GM06990 (cell line): Measurements from ENCODE around the gene ROBO1.
"Not testable (repeated sequence)": the region's sequence is repeated elsewhere in the genome, so short reads cannot be mapped to it uniquely, and the experiment has no call there.

Source experiments
- DNase-seq: peaks from one replicate; pipeline ENCODE4 v3.0.0-alpha.2; 2011; ENCODE audit not compliant: insufficient read length; ENCODE audit errors: extremely low read depth
- H3K27me3 ChIP-seq: replicated peaks from 2 replicates; pipeline ENCODE4 v1.6.0; 2011; ENCODE audit warnings: low read length; ENCODE audit not compliant: control insufficient read depth, insufficient read depth
- H3K36me3 ChIP-seq: 2 replicates; pipeline ENCODE4 v1.5.1; 2011; ENCODE audit warnings: low read length; ENCODE audit not compliant: control insufficient read depth, insufficient read depth
- H3K4me3 ChIP-seq: replicated peaks from 2 replicates; pipeline ENCODE4 v1.5.1; 2011; ENCODE audit warnings: low read depth, mild to moderate bottlenecking, control low read depth, low read length
- TF ChIP-seq, protein P1 (sequence below): IDR thresholded peaks from 2 replicates; pipeline ENCODE4 v1.5.1; 2011; ENCODE audit warnings: low read length, control low read depth, mild to moderate bottlenecking, inconsistent platforms; ENCODE audit not compliant: insufficient read depth, poor library complexity, severe bottlenecking

ROBO1 gene

DNA sequence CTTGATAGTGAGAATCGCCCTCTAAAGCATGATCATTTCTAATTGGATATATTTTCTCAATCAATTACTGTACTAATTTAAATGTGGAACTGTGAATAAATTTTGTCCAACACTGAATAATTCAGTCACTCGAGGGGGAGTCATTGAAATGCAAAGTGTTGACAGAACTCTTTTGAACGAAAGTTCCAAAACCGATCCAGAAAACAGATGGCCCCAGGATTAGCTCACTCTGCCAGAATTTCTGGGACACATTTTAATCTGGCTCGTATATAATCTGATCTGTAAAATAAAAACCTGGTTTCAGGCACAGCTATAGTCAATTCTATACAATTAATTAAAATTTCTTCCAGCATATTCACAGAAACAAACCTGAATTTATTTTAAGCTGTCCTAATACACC is 580.4 kb downstream of the ROBO1 start:
- Histone ChIP-seq H3K27me3 (no peaks in the 10 kb centered on the region), H3K4me3 (no peak overlapping the region), H3K36me3 (no peaks in the 10 kb centered on the region)
- TF ChIP-seq, protein P1, sequence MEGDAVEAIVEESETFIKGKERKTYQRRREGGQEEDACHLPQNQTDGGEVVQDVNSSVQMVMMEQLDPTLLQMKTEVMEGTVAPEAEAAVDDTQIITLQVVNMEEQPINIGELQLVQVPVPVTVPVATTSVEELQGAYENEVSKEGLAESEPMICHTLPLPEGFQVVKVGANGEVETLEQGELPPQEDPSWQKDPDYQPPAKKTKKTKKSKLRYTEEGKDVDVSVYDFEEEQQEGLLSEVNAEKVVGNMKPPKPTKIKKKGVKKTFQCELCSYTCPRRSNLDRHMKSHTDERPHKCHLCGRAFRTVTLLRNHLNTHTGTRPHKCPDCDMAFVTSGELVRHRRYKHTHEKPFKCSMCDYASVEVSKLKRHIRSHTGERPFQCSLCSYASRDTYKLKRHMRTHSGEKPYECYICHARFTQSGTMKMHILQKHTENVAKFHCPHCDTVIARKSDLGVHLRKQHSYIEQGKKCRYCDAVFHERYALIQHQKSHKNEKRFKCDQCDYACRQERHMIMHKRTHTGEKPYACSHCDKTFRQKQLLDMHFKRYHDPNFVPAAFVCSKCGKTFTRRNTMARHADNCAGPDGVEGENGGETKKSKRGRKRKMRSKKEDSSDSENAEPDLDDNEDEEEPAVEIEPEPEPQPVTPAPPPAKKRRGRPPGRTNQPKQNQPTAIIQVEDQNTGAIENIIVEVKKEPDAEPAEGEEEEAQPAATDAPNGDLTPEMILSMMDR, result no peak
- DNase-seq, result no peak

DNA sequence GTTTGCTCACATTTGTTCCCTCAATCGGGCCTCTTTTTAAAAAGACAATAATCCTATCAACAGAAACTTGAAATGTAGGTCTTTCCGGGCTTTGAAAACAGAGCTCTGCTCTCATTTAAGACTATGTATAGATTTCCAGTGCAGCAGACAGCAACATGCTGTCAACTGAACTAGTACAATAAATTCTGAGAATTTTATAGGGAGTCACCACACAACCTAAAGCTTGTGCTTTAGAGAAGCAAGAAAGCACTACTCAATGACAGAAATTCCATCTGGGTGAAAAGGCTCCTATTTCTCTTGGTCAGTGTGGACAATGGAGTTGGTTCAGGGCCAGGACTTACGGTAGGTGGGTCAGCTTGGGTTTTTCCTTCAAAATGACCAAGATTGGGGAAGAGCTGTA is 583.5 kb downstream of the ROBO1 start:
- no peak for DNase-seq
- no peaks in the 10 kb centered on the region for H3K27me3 ChIP-seq
- H3K4me3 ChIP-seq, result no peak overlapping the region
- TF ChIP-seq, protein P1, result no peak
- H3K36me3 ChIP-seq, result no peaks in the 10 kb centered on the region

DNA sequence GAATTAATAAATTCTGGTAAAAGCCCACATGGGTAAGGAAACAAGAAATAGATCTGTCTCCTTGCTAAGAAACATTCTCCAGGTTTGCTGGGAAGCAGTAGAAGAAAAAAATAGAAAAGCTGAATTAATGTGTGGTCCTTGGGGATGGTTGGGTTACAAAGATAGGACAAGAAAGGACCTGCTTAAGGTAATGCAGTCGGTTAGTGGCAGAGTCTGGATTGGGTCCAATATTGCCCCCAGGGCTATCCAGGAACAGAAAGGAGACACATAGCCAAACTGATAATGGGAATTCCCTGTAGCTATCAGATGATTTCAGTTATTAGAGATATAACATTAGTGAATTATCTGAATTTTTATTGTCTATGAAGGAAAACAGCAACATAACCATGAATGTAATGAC is 584.3 kb downstream of the ROBO1 start:
- DNase-seq, result no peak
- no peaks in the 10 kb centered on the region for H3K36me3 ChIP-seq
- no peaks in the 10 kb centered on the region for H3K27me3 ChIP-seq
- H3K4me3 ChIP-seq, result no peak overlapping the region
- TF ChIP-seq, protein P1, result no peak

DNA sequence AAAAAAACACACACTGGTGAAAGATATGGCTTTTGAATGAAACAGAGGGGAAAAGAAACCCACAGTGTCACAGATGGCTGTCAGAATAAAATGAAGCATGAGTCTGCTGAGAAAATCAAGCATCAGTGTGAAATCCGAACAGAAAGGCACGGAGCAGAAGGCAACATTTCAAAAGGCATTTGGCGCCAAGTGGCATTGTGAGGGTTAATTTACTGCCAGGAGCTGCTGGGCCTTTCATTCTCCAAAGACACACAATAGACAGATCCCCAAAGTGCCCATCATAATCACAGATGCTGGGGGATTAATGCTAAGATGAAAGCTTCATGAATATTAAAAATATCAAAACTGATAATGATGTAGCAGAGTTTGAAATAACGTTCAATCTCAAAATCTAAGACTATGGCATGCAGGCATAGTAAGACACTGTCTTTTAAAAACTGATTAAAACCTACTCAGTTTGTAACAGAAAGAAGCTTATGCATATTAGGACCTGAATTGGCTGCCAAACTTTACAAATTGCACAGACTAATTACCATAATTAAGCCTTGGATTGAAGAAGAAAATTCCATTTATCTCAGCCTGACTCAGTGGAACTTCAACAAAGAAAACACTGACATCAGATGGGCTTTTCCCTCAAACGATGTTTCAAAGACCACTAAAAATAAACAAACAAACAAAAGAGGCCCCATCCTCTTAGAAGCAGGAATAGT is 589.2 kb downstream of the ROBO1 start:
- Histone ChIP-seq H3K27me3 (no peaks in the 10 kb centered on the region), H3K4me3 (no peak overlapping the region), H3K36me3 (no peaks in the 10 kb centered on the region)
- TF ChIP-seq, protein P1, result no peak
- no peak for DNase-seq

DNA sequence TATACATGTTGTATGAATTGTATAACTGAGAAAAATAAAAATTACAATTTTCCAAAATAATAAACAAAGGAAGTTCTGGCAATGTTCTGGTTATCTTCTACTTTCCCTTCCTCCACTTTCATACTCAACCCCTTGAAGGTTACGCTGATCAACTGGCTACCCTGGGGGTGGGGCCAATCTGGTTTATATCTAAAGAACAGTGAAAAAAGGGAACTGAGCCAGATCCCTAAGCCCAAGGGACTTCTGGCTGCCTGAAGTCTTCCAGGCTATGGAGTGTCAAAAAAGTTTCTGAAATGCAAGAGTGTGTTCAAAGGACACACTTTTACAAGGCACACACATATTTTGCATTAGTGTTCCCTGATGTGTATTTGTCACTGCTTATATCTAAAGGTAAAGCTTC is 591.9 kb downstream of the ROBO1 start:
- no peak overlapping the region for H3K4me3 ChIP-seq
- TF ChIP-seq, protein P1, result no peak
- DNase-seq, result no peak
- H3K36me3 ChIP-seq, result no peaks in the 10 kb centered on the region
- no peaks in the 10 kb centered on the region for H3K27me3 ChIP-seq

DNA sequence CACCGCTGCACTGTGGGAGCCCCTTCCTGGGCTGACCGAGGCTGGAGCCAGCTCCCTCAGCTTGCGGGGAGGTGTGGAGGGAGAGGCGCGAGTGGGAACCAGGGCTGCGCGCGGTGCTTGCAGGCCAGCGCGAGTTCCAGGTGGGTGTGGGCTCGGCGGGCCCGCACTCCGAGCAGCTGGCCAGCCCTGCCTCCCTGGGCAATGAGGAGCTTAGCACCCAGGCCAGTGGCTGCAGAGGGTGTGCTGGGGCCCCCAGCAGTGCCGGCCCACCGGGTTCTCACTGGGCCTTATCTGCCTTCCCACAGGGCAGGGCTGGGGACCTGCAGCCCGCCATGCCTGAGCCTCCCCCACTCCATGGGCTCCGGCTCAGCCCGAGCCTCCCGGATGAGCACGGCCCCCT is 594.5 kb downstream of the ROBO1 start:
- not testable (repeated sequence) for H3K27me3 ChIP-seq, DNase-seq, H3K36me3 ChIP-seq, H3K4me3 ChIP-seq
